Astrocyte (in vitro differentiated cells and primary cell): ENCODE measurements around the gene ATP6V0B. TPM values are rescaled to one million over a fixed set of nuclear protein-coding genes. Genes with fewer than 3 reads are reported as not detected.

Experiments used
- DNase-seq: peaks from one replicate; pipeline ENCODE4 v3.0.0-alpha.2; 2010; ENCODE audit warnings: low read depth
- FAIRE-seq: peaks from 2 replicates; lab custom pipeline; 2011; peaks lifted over from hg19 to GRCh38; lab: Jason Lieb, UNC
- H2AFZ ChIP-seq: 2 replicates; pipeline ENCODE4 v1.6.0; 2012; ENCODE audit warnings: low read depth, low read length, inconsistent platforms
- H3K27ac ChIP-seq: 2 replicates; pipeline ENCODE4 v1.5.1; 2011; ENCODE audit warnings: low read depth, low read length, inconsistent platforms
- H3K27me3 ChIP-seq: 2 replicates; pipeline ENCODE4 v1.6.0; 2011; ENCODE audit warnings: low read length, inconsistent platforms; ENCODE audit not compliant: insufficient read depth
- H3K36me3 ChIP-seq: 2 replicates; pipeline ENCODE4 v1.5.1; 2011; ENCODE audit warnings: low read length, inconsistent platforms; ENCODE audit not compliant: insufficient read depth
- H3K4me1 ChIP-seq: 2 replicates; pipeline ENCODE4 v1.5.1; 2011; ENCODE audit warnings: low read length, inconsistent platforms; ENCODE audit not compliant: insufficient read depth
- H3K4me2 ChIP-seq: 2 replicates; pipeline ENCODE4 v1.6.0; 2012; ENCODE audit warnings: low read length, inconsistent platforms
- H3K4me3 ChIP-seq: 2 replicates; pipeline ENCODE4 v1.5.1; 2011; ENCODE audit warnings: low read depth, mild to moderate bottlenecking, low read length, inconsistent platforms; ENCODE audit not compliant: insufficient read depth
- H3K79me2 ChIP-seq: 2 replicates; pipeline ENCODE4 v1.6.0; 2012; ENCODE audit warnings: mild to moderate bottlenecking, low read length, inconsistent platforms; ENCODE audit not compliant: insufficient read depth
- H3K9ac ChIP-seq: 2 replicates; pipeline ENCODE4 v1.6.0; 2012; ENCODE audit warnings: mild to moderate bottlenecking, low read length, inconsistent platforms
- H3K9me3 ChIP-seq: 2 replicates; pipeline ENCODE4 v1.5.1; 2012; ENCODE audit warnings: low read depth, mild to moderate bottlenecking, low read length, inconsistent platforms; ENCODE audit not compliant: insufficient read depth
- H4K20me1 ChIP-seq: 2 replicates; pipeline ENCODE4 v1.6.0; 2012; ENCODE audit warnings: low read length, inconsistent platforms; ENCODE audit not compliant: insufficient read depth
- H3K27ac Mint-ChIP-seq: one replicate; pipeline ENCODE4 v1.8.0; 2021; ENCODE audit warnings: mild to moderate bottlenecking, mixed read lengths; ENCODE audit not compliant: unreplicated experiment
- H3K27me3 Mint-ChIP-seq: one replicate; pipeline ENCODE4 v1.8.0; 2021; ENCODE audit warnings: low read depth, mixed read lengths; ENCODE audit not compliant: unreplicated experiment
- H3K36me3 Mint-ChIP-seq: one replicate; pipeline ENCODE4 v1.8.0; 2021; ENCODE audit warnings: low read depth, mixed read lengths; ENCODE audit not compliant: unreplicated experiment
- H3K4me1 Mint-ChIP-seq: one replicate; pipeline ENCODE4 v1.8.0; 2021; ENCODE audit warnings: low read depth, mixed read lengths; ENCODE audit not compliant: unreplicated experiment
- H3K4me3 Mint-ChIP-seq: one replicate; pipeline ENCODE4 v1.8.0; 2021; ENCODE audit warnings: mild to moderate bottlenecking, moderate library complexity, mixed read lengths; ENCODE audit not compliant: unreplicated experiment
- H3K9me3 Mint-ChIP-seq: one replicate; pipeline ENCODE4 v1.8.0; 2021; ENCODE audit warnings: mild to moderate bottlenecking, mixed read lengths; ENCODE audit not compliant: unreplicated experiment
- EZH2 ChIP-seq: IDR thresholded peaks from 2 replicates; pipeline ENCODE4 v1.6.1; 2012; ENCODE audit warnings: mild to moderate bottlenecking, low read length, inconsistent platforms; ENCODE audit not compliant: insufficient read depth
- total RNA-seq: library from RNA; stranded (reverse); gene quantifications from 2 replicates; pipeline ENCODE4 v1.2.1, GENCODE V29; 2021
- TF ChIP-seq, protein P1 (sequence below): IDR thresholded peaks from 2 replicates; pipeline ENCODE4 v1.5.1; 2011; ENCODE audit warnings: low read depth, mild to moderate bottlenecking, inconsistent platforms, low read length, moderate library complexity; ENCODE audit not compliant: insufficient read depth

ATP6V0B gene
- total RNA-seq, 1 donor from 2014 or later: 175 TPM

DNA sequence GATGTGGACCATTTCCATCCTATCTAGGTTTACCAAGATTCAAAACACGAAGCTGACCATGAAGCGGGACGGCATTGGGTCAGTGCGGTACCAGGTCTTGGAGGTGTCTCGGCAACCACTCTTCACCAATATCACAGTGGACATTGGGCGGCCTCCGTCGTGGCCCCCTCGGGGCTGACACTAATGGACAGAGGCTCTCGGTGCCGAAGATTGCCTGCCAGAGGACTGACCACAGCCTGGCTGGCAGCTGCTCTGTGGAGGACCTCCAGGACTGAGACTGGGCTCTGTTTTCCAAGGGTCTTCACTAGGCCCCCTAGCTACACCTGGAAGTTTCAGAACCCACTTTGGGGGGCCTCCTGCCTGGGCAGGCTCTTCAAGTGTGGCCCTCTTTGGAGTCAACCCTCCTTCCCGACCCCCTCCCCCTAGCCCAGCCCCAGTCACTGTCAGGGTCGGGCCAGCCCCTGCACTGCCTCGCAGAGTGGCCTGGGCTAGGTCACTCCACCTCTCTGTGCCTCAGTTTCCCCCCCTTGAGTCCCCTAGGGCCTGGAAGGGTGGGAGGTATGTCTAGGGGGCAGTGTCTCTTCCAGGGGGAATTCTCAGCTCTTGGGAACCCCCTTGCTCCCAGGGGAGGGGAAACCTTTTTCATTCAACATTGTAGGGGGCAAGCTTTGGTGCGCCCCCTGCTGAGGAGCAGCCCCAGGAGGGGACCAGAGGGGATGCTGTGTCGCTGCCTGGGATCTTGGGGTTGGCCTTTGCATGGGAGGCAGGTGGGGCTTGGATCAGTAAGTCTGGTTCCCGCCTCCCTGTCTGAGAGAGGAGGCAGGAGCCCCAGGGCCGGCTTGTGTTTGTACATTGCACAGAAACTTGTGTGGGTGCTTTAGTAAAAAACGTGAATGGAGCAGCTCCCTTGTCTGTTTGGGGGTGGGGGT is 15.8 kb downstream of the ATP6V0B start:
- peak overlapping the region; percentile 78 for H3K27ac Mint-ChIP-seq
- Histone ChIP-seq H3K4me2 (peak overlapping the region; percentile 98), H3K9me3 (no peaks in the 10 kb centered on the region), H3K36me3 (no peaks in the 10 kb centered on the region), H3K4me1 (peaks cover 6% of the 10 kb centered on the region), H3K27me3 (no peaks in the 10 kb centered on the region), H4K20me1 (peaks cover 12% of the 10 kb centered on the region), H3K27ac (no peak overlapping the region), H2AFZ (peak overlapping the region; percentile 92), H3K4me3 (peak overlapping the region; percentile 64), H3K9ac (peak overlapping the region; percentile 74), H3K79me2 (no peaks in the 10 kb centered on the region)
- H3K9me3 Mint-ChIP-seq: peaks cover 2% of the 10 kb centered on the region
- peaks cover 15% of the 10 kb centered on the region for H3K4me1 Mint-ChIP-seq
- H3K27me3 Mint-ChIP-seq: no peaks in the 10 kb centered on the region
- no peak for TF ChIP-seq EZH2
- TF ChIP-seq, protein P1, sequence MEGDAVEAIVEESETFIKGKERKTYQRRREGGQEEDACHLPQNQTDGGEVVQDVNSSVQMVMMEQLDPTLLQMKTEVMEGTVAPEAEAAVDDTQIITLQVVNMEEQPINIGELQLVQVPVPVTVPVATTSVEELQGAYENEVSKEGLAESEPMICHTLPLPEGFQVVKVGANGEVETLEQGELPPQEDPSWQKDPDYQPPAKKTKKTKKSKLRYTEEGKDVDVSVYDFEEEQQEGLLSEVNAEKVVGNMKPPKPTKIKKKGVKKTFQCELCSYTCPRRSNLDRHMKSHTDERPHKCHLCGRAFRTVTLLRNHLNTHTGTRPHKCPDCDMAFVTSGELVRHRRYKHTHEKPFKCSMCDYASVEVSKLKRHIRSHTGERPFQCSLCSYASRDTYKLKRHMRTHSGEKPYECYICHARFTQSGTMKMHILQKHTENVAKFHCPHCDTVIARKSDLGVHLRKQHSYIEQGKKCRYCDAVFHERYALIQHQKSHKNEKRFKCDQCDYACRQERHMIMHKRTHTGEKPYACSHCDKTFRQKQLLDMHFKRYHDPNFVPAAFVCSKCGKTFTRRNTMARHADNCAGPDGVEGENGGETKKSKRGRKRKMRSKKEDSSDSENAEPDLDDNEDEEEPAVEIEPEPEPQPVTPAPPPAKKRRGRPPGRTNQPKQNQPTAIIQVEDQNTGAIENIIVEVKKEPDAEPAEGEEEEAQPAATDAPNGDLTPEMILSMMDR: no peak
- FAIRE-seq (no peak), DNase-seq (no peak)
- peak overlapping the region; percentile 88 for H3K4me3 Mint-ChIP-seq
- H3K36me3 Mint-ChIP-seq: peaks cover 12% of the 10 kb centered on the region

DNA sequence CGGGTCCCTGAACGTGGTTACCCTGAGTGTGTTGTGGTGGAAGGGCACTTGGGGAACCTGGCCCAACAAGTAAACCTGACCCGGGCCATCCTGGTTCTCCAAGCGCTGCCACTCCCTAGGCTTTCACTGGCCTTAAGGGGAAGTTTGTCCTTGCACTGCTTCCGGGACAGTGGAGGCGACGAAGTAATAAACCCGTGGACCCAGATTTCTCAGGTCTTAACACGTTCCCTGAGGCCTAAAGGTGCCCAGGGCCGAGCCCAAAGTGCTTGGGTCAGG is 16.4 kb downstream of the ATP6V0B start:
- no peaks in the 10 kb centered on the region for H3K27me3 Mint-ChIP-seq
- H3K9ac ChIP-seq: peak overlapping the region; percentile 74
- peak overlapping the region; percentile 88 for H3K4me3 Mint-ChIP-seq
- no peaks in the 10 kb centered on the region for H3K79me2 ChIP-seq
- no peaks in the 10 kb centered on the region for H3K9me3 ChIP-seq
- peak overlapping the region; percentile 92 for H2AFZ ChIP-seq
- no peak for DNase-seq
- peak overlapping the region; percentile 18 for H3K27ac ChIP-seq
- H4K20me1 ChIP-seq: peaks cover 6% of the 10 kb centered on the region
- peaks cover 2% of the 10 kb centered on the region for H3K9me3 Mint-ChIP-seq
- peaks cover 5% of the 10 kb centered on the region for H3K36me3 Mint-ChIP-seq
- H3K27me3 ChIP-seq: no peaks in the 10 kb centered on the region
- no peak for FAIRE-seq
- peak overlapping the region; percentile 78 for H3K27ac Mint-ChIP-seq
- peaks cover 6% of the 10 kb centered on the region for H3K4me1 ChIP-seq
- TF ChIP-seq, protein P1: no peak
- no peak for TF ChIP-seq EZH2
- H3K4me1 Mint-ChIP-seq: peaks cover 15% of the 10 kb centered on the region
- peak overlapping the region; percentile 98 for H3K4me2 ChIP-seq
- peak overlapping the region; percentile 64 for H3K4me3 ChIP-seq
- H3K36me3 ChIP-seq: no peaks in the 10 kb centered on the region
